GM21619 (cell line): ENCODE results near the gene COX7A2.

Experiments
- ATAC-seq: cut with Tn5 transposase; IDR thresholded peaks from one replicate; pipeline ENCODE4 v1.9.1; 2021; ENCODE audit not compliant: unreplicated experiment

The COX7A2 gene

DNA sequence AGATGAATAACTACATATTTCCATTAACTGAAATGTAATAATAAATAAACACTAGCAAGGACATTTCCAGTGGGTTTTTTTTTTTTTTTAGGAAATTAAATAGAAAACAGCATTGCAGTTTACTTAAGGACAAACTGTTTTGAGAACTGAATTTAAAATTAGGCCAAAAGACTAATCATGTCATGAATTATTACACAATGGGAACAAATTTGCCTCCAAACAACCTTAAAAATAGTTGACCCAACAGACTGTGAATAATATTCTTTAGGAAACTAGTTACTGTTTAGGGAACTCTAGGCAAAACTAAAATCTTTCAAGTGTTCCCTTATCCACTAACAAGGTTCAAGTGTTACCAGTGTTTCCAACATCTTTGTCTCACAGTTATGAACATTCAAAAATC, 21.3 kb downstream of the COX7A2 start:
- ATAC-seq = no peak

DNA sequence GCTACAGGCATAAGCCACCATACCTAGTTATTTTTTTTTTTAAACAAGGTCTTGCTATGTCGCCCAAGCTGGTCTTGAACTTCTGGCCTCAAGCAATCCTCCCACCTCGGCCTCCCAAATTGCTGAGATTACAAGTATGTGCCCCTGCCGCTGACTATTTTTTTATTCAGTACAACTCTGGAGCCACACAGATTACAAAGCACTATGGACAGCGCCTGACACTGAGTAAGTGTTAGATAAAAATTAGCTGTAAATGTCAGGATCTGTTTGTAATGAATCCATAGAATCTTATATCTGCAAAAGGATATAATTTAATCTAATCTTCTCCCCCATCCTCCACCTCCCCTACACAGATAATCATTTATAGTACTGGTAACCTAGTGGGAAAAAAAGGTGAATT, 22.5 kb downstream of the COX7A2 start:
- ATAC-seq = no peak

DNA sequence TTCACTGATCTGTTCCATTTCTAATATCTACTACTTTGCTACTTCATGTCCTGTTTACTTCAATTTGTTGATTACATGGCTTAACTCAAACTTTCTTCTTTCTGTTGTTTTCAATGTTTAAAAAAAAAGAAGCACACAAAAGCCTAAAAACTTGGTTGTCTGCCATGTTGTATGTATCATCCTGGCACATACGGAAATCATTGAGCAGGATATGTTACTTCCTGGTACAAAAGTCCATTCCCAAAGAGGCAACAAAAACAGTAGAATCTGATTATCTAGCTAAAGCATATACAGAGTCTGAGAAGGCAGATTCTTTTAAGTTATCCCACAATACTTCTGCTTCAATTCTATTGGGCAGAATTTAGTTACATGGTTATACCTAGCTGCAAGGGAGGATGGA, 23.2 kb downstream of the COX7A2 start:
- ATAC-seq = no peak

DNA sequence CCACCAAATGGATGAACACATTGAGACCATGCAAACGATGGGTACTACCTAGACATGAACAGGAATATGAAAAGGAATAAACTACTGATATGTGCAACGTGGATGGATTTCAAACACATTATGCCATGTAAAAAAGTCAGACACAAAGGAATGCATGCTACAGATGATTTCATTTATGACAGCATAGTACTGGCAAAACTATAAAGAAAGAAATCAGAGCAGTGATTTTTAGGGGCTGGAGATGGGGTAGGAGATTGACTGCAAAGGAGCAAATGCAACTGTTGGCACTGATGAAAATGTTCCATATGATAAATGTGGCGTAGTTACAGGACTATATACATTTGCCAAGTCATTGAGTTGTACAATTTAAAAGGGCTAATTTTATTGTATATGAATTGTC, 24.3 kb downstream of the COX7A2 start:
- no peak for ATAC-seq

DNA sequence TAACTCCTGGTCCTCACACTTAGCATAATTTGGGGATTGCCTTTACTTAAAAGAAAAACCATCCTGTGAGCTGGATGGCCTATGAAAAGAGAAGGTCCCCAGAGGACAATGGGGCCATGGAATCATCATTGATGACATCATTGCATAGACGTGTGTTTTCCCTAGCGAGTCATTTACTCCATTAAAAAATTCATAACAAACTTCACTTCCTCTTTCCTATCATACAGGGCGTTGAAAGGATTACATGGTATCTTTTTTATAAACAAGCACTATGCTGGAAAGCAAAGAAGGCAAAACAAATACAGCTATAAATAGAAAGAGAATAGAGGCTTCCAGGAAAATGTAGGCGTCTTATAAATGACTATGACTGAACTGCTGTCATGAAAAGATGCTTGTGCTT, 26.4 kb downstream of the COX7A2 start:
- no peak for ATAC-seq

DNA sequence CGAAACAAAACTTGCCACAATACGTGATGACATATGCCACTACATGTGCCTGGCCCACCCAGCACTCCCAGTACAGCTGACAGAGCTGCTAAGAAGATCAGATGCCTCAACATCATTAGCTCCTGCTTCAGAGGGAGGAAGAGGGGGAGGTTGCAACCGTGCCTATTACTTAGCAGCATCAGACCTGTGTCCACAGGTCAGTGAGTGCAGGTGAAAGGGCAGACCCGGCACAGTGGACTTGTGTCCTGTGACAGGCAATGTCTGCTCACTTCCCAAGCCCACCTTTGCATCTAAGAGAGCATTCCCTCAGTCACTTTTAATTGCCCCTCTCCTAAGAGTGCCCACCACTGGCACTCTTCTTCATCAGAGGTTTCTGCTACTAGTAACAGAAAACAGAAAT, 28.3 kb downstream of the COX7A2 start:
- ATAC-seq = no peak

DNA sequence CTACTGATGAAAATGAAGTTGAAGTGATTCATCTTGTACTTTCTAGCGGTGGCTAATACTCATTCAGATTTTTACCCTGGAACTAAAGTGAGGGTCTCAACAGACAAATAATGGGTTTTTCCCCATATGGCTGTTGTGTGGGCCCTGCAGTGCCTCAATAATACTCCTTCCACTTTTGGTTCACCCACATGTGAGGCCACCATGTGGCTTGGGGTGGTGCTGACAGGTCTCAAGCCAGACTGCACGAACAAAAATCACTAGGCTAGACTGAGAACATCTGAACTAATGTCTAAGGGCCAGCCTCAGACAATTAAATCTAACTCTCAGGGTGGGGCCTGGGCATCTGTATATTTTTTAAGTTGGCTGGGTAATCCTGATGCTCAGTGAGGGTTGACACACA, 29.9 kb downstream of the COX7A2 start:
- ATAC-seq = peak; percentile 44

DNA sequence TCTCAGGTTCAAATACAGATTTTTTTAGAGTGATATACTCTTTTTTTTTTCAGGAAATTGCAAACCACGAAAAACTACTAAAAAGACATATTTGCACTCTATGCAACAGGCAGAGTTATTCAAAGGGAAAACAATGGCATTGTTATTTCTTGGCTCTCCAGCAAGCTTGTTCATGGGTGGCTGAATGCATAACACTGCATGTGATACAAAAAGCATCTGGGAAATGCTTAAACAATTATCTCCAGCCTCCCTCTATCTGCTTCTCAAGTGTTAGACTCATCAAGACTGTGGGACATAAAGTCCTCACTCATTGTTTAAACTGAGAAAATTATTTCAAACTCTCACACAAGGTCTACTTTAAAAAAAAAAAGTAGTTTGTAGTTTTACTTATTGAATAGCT, 30.5 kb downstream of the COX7A2 start:
- no peak for ATAC-seq

DNA sequence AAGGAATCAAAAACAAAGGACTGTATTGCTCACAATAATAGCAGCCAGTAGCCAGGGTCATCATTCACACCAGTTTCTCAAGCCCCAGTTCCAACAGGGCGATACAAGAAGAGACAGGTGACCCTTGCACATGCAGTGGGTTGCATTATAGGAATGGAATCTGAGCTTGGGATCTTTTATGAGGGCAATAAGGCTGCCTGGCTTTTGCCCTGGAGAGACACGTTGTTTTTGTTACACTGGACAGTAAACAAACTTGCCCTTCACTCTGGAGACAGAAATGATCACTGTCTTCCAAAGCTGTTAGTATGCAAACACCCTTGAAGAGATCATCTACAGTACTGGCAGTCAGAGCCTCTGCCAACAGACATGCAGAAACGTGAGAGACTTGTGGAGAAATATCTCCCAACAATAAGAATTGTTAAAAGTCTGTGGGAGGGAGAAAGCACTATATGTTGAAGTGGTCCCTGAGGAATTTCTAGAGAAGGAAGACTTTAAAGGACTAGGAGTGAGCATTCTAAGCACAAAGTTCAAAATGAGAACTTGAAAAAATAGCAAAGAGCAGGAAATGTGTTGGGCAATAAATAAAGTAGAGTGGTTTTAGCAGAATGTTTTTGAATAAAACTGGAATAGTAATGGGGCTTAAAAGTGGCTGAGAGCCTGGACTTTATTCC, 31.5 kb downstream of the COX7A2 start:
- no peak for ATAC-seq

DNA sequence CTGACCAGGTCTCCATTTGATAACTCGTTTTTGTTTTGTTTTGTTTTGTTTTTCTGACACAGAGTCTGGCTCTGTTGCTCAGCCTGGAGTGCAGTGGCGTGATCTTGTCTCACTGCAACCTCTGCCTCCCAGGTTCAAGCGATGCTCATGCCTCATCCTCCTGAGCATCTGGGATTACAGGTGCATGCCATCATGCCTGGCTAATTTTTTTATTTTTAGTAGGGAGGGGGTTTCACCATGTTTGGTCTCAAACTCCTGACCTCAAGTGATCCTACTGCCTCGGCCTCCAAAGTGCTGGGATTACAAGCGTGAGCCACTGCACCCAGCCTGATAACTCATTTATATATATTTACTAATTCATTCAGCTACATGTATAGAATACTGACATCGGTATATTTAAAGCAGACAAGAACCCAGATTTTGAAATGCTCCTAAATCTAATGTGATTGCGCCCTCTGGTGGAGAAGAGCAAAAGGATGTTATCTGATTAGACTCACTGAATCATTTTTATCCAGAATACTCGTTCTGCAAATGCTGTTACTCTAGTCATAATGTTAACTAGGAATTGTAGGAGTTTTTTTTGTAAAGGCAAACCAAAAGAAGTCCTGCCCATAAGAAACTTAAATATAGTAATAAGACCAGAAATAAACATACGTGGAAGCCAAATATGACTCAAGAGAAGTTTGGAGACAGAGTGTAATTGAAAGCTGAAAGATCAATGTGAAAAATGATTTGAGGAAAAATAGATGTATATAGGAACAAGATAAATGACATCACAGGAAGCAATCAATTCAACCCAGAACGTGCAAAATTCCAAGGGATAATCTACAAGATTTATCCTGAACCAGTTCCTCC, 32.5 kb downstream of the COX7A2 start:
- no peak for ATAC-seq

DNA sequence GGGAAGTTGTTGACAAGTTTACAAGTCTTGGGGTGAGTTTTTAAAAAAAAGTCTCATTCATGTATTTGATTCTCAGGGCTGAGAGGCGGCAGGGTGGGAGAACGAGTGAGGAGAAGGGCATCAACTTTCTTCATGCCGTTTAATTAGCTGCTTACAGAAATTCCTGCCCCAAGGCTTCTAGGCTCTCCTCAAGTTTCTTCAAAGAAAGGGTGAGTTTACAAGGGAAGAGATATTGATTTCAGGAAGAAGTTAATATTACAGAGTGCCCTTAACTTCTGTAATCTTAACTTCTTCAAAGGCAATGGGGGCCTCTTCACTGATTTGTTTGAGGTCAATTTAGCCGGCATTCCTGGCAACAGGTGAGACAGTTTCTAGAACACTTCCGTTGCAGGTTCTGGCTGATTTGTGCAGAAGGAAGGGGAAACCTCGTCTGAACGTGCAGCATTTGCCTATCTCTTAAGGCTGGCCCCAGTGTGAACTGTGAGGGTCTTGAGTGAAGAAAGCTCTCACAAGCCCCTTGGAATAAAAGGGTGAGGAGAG, 34.3 kb downstream of the COX7A2 start:
- ATAC-seq = no peak

DNA sequence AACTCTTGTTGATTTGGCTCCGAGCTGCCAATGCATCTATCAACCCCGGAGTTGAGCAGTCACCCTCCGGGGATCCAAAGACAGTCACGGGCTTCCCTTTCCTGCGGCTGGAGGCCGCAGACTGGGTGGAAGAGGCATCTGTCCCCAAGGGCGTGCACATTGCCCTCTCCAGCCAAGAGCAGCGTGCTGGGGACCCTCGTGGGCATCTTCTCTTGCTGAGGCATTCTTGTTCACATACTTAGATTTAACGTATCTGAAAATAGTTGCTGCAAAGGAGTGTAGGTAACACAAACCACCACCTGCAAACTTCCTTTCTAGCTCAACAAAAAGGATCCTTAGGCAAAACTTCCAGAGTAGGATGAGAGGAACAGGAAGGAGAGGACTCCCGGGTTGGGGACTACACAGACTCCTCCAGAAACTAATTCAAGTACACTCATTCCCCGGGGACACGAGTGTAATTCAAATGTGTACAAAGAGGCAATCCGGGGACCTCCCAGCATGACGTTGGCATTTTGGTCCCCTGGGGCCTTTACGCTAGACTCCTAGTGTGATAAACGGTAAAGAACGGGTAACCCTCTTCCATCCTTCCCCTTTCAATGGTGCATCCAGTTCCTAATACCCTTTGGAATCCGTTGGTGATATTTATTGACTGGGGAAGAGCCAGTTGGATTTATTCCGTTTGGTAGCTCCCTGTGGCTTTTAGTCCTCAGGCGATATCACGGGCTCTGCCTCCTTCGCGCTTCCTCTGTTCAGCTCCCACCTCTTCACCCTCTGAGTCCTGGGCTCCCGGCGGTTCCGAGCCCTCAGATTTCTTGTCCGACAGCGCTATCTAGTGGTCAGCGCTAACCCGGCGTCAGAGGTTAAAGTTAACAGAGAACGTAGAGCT, 35.1 kb downstream of the COX7A2 start:
- ATAC-seq = peak; percentile 70

DNA sequence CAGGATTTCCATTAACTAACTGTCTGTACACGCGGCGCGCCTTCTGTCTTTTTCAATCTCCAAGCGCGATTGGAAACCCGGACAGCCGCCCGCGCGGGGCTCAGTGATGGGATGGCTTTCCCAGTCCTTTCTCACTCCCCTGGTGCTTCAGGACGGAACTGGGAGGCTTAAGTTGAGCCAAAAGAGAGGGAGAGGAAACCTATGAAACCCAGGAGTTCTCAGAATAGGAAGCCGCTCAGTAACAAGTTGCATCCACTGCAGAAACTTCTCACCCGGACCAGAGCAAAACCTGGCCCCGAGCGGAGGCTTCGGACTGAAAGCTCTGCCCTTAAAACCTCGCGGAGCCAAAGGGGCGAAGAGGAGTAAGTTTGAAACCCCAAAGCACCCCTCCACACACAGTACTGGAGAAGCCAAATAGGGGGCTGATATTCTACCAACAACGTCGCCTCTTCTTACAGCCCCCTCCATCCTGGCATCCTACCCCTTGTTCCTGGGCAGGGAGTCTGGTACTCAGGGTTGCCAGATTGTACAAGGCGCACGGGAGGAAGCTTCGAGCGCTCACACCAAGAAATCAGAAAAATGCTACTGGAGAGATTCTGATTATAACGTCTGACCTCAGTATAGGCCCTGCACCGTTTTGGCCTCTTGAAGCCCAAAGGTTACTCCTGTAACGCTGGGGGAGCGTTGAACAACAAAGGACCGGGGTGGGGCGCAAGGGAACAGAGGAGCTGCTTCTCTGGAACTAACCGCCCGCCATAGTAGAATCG, 36.8 kb downstream of the COX7A2 start:
- ATAC-seq = no peak

DNA sequence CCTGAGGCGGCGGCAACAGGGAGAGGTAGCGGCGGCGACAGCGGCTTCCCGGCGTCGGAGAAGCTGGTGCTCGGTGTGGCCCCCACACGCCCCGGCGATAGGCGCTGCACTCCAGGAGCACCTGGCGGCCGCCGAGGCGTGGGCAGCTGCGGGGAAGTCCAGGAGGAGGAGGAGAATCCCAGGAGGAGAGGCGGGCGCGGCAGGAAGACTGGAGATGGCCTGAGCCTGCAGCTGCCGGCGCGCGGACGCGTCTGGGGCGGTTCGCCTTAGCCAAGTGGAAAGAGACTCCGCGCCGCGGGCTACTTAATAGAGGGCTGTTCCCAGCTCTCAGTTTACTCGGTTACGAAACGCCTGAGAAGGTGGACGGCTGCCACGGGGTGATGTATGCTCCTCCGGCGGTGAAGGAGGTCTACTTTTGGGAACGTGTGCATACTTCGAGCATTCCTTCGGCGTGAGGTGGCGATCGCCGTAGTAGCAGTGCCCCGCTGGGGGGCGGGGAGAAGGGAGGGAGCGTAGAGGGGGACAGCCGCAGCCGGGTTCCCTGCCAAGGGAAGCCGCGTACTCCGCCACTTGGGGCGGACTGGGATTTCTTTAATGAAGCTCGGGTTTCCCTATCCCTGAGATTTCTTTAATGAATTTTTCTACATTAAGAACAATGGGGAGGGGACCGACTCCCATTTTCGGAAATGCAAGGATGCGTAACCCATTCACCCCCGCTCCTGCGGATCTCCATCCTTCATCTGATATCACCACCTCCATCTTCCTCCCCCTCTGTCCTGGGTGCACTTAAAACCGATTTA, 37.6 kb downstream of the COX7A2 start, which contains the start of gene COL12A1:
Gene COL12A1 (minus strand): TSS at position 278 of the 800 bp plus-strand sequence. CDS start 3,261 bp downstream, outside the sequence.
- ATAC-seq = no peak

DNA sequence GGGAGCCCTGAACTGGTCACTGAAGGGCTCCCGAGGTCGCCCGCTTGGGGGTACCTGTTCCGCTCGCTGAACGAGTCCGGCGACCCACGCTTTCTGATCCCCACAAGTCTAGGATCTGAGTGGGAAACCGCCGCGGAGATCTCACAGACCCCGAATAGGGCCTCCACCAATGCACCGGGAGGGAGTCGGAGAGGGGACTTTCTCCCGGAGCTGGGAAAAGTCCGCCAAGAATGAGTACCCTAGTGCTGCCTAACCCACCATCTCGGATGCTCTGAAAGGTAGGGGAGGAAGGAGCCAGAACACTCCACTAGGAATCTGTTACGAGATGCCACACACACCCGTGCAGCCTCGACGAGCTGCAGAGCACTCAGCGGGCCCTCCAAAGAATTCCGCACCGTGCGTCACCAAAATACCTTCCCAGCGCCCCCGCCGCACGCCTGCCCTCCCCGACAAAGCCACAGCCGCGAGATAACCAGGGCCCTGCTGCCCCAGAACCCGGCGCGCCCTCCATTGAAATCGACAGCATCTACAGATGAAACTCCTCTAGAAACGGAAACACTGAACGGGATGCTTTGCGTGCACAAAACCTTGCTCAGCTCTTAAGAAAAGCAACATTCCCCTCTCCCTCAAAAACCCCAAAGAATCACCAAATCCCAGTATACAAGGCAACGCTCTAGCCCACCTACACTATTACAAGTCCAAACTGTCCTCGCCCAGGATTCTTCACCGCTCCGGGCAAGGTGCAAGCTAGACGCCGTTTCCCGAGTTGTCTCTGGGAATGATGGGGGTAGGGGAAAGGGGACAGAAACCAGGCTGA, 38.4 kb downstream of the COX7A2 start:
- no peak for ATAC-seq

DNA sequence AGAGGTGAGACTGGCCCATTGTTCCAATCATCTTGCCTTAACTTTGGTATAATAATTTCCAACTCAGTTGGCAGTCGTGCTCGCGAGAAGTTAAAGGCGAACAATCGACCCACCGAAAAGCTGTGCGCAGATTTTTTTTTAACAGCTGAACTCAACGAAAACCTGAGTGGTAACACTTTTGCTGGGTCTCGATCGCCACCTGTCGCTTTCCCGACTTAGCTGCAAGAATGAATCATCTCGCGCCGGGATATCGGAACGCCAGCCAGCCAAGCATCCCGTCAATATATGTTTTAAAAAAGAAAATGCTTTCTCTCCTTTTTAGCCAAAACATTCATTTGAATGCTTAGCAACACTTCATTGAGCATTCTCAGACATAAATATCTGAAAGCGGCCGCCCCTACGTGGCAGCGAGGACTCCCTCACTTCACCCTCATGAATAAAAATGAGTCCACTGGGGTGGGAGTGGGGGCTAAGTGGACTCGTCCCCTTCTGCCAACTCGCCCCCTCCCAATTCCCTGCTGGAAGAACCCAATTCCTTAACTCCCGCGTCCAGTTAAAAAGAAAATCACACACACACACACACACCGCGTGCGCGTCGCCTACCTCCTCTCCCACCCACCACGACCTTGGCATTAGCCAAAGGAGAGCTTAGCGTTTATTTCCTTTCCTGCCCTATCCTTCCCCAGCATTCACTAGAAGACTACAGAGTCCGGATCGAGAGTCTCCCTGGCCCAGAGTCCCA, 39.2 kb downstream of the COX7A2 start:
- no peak for ATAC-seq

DNA sequence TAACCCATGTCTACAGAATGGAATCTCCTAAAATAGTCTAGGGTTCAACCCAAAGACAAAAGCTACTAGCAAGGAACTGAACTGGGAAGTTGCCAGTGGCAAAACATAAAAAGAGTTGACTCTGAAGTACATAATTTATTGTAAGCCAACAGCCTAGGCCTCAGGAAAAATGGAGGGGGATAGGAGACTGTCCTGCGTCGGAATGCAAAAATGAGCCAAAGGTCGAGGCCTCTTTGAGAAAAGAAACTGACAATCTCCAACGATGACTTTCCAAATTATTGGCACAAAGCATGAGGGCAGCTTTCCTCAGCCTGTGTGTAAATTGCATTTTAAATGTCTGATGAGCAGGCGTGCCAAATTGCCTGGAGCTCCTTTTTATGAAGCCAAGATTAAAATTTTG, 39.9 kb downstream of the COX7A2 start:
- no peak for ATAC-seq

DNA sequence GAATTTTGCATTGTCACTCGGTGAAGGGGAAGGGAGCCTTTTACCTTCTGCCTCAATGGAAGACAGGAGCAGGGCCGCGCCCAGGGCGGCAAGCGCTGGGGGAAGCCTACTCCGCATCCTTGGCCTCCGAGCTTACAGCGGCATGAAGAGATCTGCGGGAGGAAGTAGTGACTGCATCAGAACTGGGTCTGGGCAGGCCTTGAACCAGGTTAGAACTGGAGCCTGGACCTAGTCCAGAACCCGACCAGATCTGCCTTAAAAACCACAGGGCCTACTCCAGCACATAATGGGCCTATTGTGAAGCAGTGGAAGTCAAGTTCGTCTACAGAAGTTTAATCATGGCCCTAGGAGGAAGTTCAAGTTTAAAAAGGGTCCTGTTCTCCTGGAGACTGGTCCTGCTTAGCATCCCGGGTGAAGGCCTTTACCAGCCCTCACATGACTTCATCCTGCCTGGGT, 40.9 kb downstream of the COX7A2 start:
- no peak for ATAC-seq
